OCI-M2 (cell line): ENCODE data around the gene PHF2.
"Not testable (repeated sequence)": the region's sequence is repeated elsewhere in the genome, so short reads cannot be mapped to it uniquely, and the experiment has no call there.

ENCODE experiments used
- DNase-seq: peaks from one replicate; lab custom pipeline; 2025; ENCODE audit not compliant: unreplicated experiment; lab: John Stamatoyannopoulos, UW

The PHF2 gene

GRCh38 chr9:93663877-93664548, 87.6 kb downstream of the PHF2 start:
- no peak for DNase-seq

GRCh38 chr9:93664549-93665120, 88.3 kb downstream of the PHF2 start:
- no peak for DNase-seq

- DNase-seq = no peak
Measured at GRCh38 chr9:93665128-93665636, 88.8 kb downstream of the PHF2 start.

GRCh38 chr9:93665637-93666438, 89.5 kb downstream of the PHF2 start:
- DNase-seq = no peak

- not testable (repeated sequence) for DNase-seq
Measured at GRCh38 chr9:93666439-93666784, 90.0 kb downstream of the PHF2 start.

GRCh38 chr9:93667006-93667405, 90.6 kb downstream of the PHF2 start:
- no peak for DNase-seq

- no peak for DNase-seq
Measured at GRCh38 chr9:93667627-93668026, 91.2 kb downstream of the PHF2 start.

- DNase-seq = no peak
Measured at GRCh38 chr9:93668261-93668871, 92.0 kb downstream of the PHF2 start.

- DNase-seq = no peak
Measured at GRCh38 chr9:93669116-93669957, 93.0 kb downstream of the PHF2 start.

GRCh38 chr9:93669958-93670207, 93.5 kb downstream of the PHF2 start:
- no peak for DNase-seq

GRCh38 chr9:93670208-93671019, 94.0 kb downstream of the PHF2 start:
- DNase-seq = no peak

- DNase-seq = no peak
Measured at GRCh38 chr9:93671020-93671338, 94.6 kb downstream of the PHF2 start.

- DNase-seq = not testable (repeated sequence)
Measured at GRCh38 chr9:93672330-93673020, 96.1 kb downstream of the PHF2 start.

- no peak for DNase-seq
Measured at GRCh38 chr9:93673021-93673838, 96.8 kb downstream of the PHF2 start.

GRCh38 chr9:93673839-93674334, 97.5 kb downstream of the PHF2 start:
- no peak for DNase-seq

- DNase-seq = no peak
Measured at GRCh38 chr9:93674580-93675335, 98.4 kb downstream of the PHF2 start.

GRCh38 chr9:93675336-93676150, 99.2 kb downstream of the PHF2 start:
- DNase-seq = no peak
